Type B pancreatic cell (in vitro differentiated cells): ENCODE measurements around the gene PLCXD1. TPM values are rescaled to one million over a fixed set of nuclear protein-coding genes. Genes with fewer than 3 reads are reported as not detected.

Experiments used
- DNase-seq: peaks from one replicate; pipeline ENCODE4 v3.0.0; 2021; ENCODE audit warnings: mixed read lengths; ENCODE audit not compliant: unreplicated experiment; ENCODE audit errors: extremely low spot score
- H3K27ac Mint-ChIP-seq: 2 replicates; pipeline ENCODE4 v1.8.0; 2021; ENCODE audit warnings: mild to moderate bottlenecking, mixed read lengths
- H3K27me3 Mint-ChIP-seq: 2 replicates; pipeline ENCODE4 v1.8.0; 2021; ENCODE audit warnings: mixed read lengths
- H3K36me3 Mint-ChIP-seq: 2 replicates; pipeline ENCODE4 v1.8.0; 2021; ENCODE audit warnings: mixed read lengths
- H3K4me1 Mint-ChIP-seq: one replicate; pipeline ENCODE4 v1.8.0; 2021; ENCODE audit warnings: mixed read lengths; ENCODE audit not compliant: unreplicated experiment
- H3K4me3 Mint-ChIP-seq: 2 replicates; pipeline ENCODE4 v1.8.0; 2021; ENCODE audit warnings: mild to moderate bottlenecking, mixed read lengths
- H3K9me3 Mint-ChIP-seq: 2 replicates; pipeline ENCODE4 v1.8.0; 2021; ENCODE audit warnings: mixed read lengths
- total RNA-seq: library from RNA; stranded (reverse); gene quantifications from 2 replicates; pipeline ENCODE4 v1.2.1, GENCODE V29; 2021; ENCODE audit warnings: low replicate concordance
- TF ChIP-seq, protein P1 (sequence below): fragments of 200-600 bp; sonication (generic); conservative IDR thresholded peaks from 2 replicates; pipeline ENCODE4 v1.5.0; 2021; ENCODE audit warnings: antibody characterized with exemption, mild to moderate bottlenecking

PLCXD1 gene
- total RNA-seq, 1 donor from 2014 or later: 54.8 TPM

DNA sequence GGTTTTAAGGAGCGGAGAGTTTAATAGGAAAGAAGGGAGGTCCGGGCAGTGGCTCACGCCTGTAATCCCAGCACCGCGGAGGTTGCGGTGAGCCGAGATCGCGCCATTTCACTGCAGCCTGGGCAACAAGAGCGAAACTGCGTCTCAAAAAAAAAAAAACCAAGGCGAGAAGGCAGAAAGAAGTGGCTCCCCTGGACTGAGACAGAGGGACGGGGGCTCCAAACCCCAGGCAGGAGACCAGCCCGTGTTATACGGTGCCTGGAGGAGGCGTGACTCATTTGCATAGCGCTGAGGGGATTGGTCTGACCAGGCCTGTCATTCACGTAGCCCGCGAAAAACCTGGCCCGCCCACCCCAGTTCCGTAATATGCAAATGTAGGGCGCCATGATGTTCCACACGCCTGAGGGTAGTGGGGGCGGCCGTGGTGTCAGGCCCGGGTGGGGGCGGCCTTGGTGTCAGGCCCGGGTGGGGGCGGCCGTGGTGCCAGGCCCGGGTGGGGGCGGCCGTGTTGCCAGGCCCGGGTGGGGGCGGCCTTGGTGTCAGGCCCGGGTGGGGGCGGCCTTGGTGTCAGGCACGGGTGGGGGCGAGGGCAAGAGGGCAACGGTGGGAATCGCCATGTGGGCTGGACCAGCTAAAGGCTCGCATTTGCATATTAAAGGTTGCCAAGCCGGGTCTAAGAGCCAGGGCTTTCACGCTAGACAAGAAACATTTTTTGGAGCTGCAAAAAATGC lies 2.1 kb downstream of the PLCXD1 start:
- Mint-ChIP-seq H3K4me1 (peaks cover 14% of the 10 kb centered on the region), H3K36me3 (peaks cover 17% of the 10 kb centered on the region), H3K27ac (peak overlapping the region; percentile 80), H3K4me3 (peak overlapping the region; percentile 92), H3K9me3 (no peaks in the 10 kb centered on the region), H3K27me3 (no peaks in the 10 kb centered on the region)
- TF ChIP-seq, protein P1, sequence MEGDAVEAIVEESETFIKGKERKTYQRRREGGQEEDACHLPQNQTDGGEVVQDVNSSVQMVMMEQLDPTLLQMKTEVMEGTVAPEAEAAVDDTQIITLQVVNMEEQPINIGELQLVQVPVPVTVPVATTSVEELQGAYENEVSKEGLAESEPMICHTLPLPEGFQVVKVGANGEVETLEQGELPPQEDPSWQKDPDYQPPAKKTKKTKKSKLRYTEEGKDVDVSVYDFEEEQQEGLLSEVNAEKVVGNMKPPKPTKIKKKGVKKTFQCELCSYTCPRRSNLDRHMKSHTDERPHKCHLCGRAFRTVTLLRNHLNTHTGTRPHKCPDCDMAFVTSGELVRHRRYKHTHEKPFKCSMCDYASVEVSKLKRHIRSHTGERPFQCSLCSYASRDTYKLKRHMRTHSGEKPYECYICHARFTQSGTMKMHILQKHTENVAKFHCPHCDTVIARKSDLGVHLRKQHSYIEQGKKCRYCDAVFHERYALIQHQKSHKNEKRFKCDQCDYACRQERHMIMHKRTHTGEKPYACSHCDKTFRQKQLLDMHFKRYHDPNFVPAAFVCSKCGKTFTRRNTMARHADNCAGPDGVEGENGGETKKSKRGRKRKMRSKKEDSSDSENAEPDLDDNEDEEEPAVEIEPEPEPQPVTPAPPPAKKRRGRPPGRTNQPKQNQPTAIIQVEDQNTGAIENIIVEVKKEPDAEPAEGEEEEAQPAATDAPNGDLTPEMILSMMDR: no peak
- peak; percentile 90 for DNase-seq

DNA sequence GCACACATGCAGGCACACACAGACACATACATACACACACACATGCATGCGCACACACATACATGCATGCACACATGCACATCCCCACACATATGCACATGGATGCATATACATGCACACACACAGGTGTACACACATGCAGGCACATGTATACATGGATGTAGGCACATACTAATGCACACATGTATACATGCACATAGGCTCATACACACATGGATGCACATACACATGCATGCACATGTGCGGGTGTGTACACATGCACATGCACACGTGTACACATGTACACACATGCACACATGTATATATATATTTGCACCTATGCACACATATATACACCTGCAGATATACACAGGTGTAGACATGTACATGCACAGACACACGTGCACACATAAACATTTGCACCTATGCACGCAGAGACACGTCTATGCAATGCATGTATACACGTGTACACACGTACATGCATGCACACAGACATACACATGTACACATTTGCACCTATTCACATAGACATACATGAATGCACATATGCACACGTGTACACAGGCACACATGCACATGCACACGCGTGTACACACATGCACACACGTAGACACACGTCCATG lies 4.0 kb downstream of the PLCXD1 start:
- Mint-ChIP-seq H3K36me3 (peaks cover 17% of the 10 kb centered on the region), H3K27me3 (no peaks in the 10 kb centered on the region), H3K27ac (no peak overlapping the region), H3K4me1 (peaks cover 4% of the 10 kb centered on the region), H3K9me3 (no peaks in the 10 kb centered on the region), H3K4me3 (peak overlapping the region; percentile 22)
- TF ChIP-seq, protein P1: no peak
- DNase-seq: no peak

DNA sequence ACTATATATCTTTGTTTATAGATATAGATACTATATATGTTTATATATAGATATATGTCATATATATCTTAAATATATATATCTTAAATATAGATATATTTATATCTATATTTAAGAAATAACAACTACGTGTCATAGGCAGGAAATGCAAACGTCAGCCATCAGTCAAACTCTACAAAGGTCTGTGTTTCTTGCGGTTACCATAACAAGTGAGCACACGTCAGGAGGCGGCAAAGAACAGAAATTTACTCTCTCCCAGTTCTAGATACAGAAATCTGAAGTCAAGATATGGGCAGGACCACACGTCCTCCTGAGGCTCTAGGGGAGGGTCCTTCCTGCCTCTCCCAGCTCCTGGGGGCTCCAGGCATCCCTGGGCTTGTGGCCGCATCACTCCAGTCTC lies 6.5 kb downstream of the PLCXD1 start:
- Mint-ChIP-seq H3K36me3 (peaks cover 17% of the 10 kb centered on the region), H3K27me3 (no peaks in the 10 kb centered on the region), H3K27ac (no peak overlapping the region), H3K9me3 (no peaks in the 10 kb centered on the region), H3K4me3 (no peak overlapping the region), H3K4me1 (no peaks in the 10 kb centered on the region)
- no peak for DNase-seq
- TF ChIP-seq, protein P1: no peak

DNA sequence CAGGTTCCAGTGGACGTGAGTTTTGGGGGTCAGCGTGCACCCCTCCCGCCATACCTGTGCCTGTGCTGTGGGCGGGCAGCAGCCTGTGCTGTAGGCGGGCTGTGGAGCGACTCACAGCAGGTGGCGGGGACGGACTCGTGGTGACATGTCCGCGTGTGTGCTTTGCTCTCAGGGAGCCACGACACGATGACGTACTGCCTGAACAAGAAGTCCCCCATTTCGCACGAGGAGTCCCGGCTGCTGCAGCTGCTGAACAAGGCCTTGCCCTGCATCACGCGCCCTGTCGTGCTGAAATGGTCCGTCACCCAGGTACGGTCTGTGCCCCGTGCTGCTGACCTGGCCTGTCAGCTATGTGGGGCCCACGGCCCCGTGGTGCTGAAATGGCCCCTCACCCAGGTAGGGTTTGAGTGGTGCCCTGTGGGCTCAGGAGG lies 7.4 kb downstream of the PLCXD1 start:
- Mint-ChIP-seq H3K9me3 (no peaks in the 10 kb centered on the region), H3K4me1 (no peaks in the 10 kb centered on the region), H3K27ac (no peak overlapping the region), H3K27me3 (no peaks in the 10 kb centered on the region), H3K4me3 (no peak overlapping the region), H3K36me3 (peaks cover 20% of the 10 kb centered on the region)
- no peak for DNase-seq
- TF ChIP-seq, protein P1: no peak

DNA sequence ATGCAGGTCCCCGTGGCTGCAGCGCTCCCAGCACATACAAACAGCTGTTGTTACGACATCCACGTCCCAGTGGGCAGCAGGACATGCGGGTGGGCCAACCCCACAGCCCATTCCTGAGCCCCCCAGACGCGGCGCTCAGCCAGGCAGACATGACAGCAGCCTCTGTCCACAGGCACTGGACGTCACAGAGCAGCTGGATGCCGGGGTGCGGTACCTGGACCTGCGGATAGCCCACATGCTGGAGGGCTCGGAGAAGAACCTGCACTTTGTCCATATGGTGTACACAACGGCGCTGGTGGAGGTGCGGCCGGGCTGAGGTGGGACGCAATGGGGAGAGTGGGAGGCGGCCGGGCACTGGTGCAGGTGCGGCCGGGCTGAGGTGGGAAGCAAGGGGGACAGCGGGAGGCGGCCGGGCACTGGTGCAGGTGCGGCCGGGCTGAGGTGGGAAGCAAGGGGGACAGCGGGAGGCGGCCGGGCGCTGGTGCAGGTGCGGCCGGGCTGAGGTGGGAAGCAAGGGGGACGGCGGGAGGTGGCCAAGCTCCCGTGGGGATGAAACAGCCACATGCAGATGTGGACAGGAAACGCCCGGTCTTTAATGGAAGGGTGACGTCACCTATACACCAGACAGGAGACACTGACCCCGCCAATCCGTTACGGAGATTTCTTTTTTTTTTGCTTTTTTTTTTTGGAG lies 9.4 kb downstream of the PLCXD1 start:
- DNase-seq: no peak
- H3K4me1 Mint-ChIP-seq: no peaks in the 10 kb centered on the region
- H3K27ac Mint-ChIP-seq: no peak overlapping the region
- H3K4me3 Mint-ChIP-seq: no peak overlapping the region
- no peaks in the 10 kb centered on the region for H3K27me3 Mint-ChIP-seq
- TF ChIP-seq, protein P1: no peak
- peaks cover 13% of the 10 kb centered on the region for H3K36me3 Mint-ChIP-seq
- H3K9me3 Mint-ChIP-seq: no peaks in the 10 kb centered on the region
